HG03064 (cell line): ENCODE results near the gene PLCB2.

ENCODE experiments used
- ATAC-seq: cut with Tn5 transposase; IDR thresholded peaks from one replicate; pipeline ENCODE4 v1.9.1; 2021; ENCODE audit warnings: low read depth; ENCODE audit not compliant: unreplicated experiment

The PLCB2 gene

GRCh38 chr15:40307421-40308211, at the start of gene PLCB2:
Gene PLCB2 (minus strand): TSS chr15:40307935. CDS start chr15:40307672, 263 bp downstream.
- ATAC-seq: peak; percentile 65

GRCh38 chr15:40357246-40357645, 49.5 kb upstream of the PLCB2 start:
- no peak for ATAC-seq

- no peak for ATAC-seq
Measured at GRCh38 chr15:40355976-40356585, 48.3 kb upstream of the PLCB2 start.

GRCh38 chr15:40354408-40355171, 46.9 kb upstream of the PLCB2 start:
- no peak for ATAC-seq

GRCh38 chr15:40353697-40354096, 46.0 kb upstream of the PLCB2 start:
- ATAC-seq: no peak

- no peak for ATAC-seq
Measured at GRCh38 chr15:40352281-40352901, 44.7 kb upstream of the PLCB2 start.

- ATAC-seq: no peak
Measured at GRCh38 chr15:40349163-40349562, 41.4 kb upstream of the PLCB2 start.

GRCh38 chr15:40348474-40348870, 40.7 kb upstream of the PLCB2 start:
- ATAC-seq: no peak

GRCh38 chr15:40347559-40348473, 40.1 kb upstream of the PLCB2 start:
- ATAC-seq: no peak

- ATAC-seq: no peak
Measured at GRCh38 chr15:40346579-40347558, 39.1 kb upstream of the PLCB2 start.

GRCh38 chr15:40345867-40346578, 38.3 kb upstream of the PLCB2 start:
- no peak for ATAC-seq

- ATAC-seq: no peak
Measured at GRCh38 chr15:40345225-40345866, 37.6 kb upstream of the PLCB2 start.

- no peak for ATAC-seq
Measured at GRCh38 chr15:40344631-40345120, 36.9 kb upstream of the PLCB2 start.

- ATAC-seq: no peak
Measured at GRCh38 chr15:40344217-40344616, 36.5 kb upstream of the PLCB2 start.

- no peak for ATAC-seq
Measured at GRCh38 chr15:40343512-40343911, 35.8 kb upstream of the PLCB2 start.

GRCh38 chr15:40342416-40343320, 34.9 kb upstream of the PLCB2 start:
- ATAC-seq: no peak
